HG02840 (cell line): ENCODE measurements around the gene DNM3.

Experiments
- ATAC-seq: cut with Tn5 transposase; IDR thresholded peaks from one replicate; pipeline ENCODE4 v1.9.1; 2021; ENCODE audit warnings: mild to moderate bottlenecking, moderate library complexity, moderate number of reproducible peaks; ENCODE audit not compliant: unreplicated experiment, low FRiP score

The DNM3 gene

GRCh38 chr1:172148707-172149106, 307.4 kb downstream of the DNM3 start:
- ATAC-seq, result no peak

- no peak for ATAC-seq
These were observed 308.0 kb downstream of the DNM3 start for GRCh38 chr1:172149346-172149745.

- ATAC-seq, result peak; percentile 77
These were observed 313.3 kb downstream of the DNM3 start for GRCh38 chr1:172154551-172154950.

GRCh38 chr1:172155766-172156165, 314.5 kb downstream of the DNM3 start:
- ATAC-seq, result no peak

- no peak for ATAC-seq
These were observed 320.9 kb downstream of the DNM3 start for GRCh38 chr1:172162236-172162635.

- ATAC-seq, result no peak
These were observed 322.4 kb downstream of the DNM3 start for GRCh38 chr1:172163498-172164215.

GRCh38 chr1:172165403-172165802, 324.1 kb downstream of the DNM3 start:
- ATAC-seq, result no peak

- no peak for ATAC-seq
These were observed 326.7 kb downstream of the DNM3 start for GRCh38 chr1:172167796-172168596.

- ATAC-seq, result no peak
These were observed 327.2 kb downstream of the DNM3 start for GRCh38 chr1:172168597-172168872.

- no peak for ATAC-seq
These were observed 328.5 kb downstream of the DNM3 start for GRCh38 chr1:172169836-172170235.

- no peak for ATAC-seq
These were observed 331.1 kb downstream of the DNM3 start for GRCh38 chr1:172172352-172172831.

- ATAC-seq, result no peak
These were observed 334.9 kb downstream of the DNM3 start for GRCh38 chr1:172176206-172176605.

GRCh38 chr1:172177849-172178248, 336.6 kb downstream of the DNM3 start:
- ATAC-seq, result no peak

- no peak for ATAC-seq
These were observed 337.6 kb downstream of the DNM3 start for GRCh38 chr1:172178886-172179285.

GRCh38 chr1:172179918-172180317, 338.6 kb downstream of the DNM3 start:
- ATAC-seq, result no peak

- no peak for ATAC-seq
These were observed 339.4 kb downstream of the DNM3 start for GRCh38 chr1:172180501-172181285.

GRCh38 chr1:172184506-172185191, 343.4 kb downstream of the DNM3 start:
- no peak for ATAC-seq

- no peak for ATAC-seq
These were observed 343.9 kb downstream of the DNM3 start for GRCh38 chr1:172185211-172185610.

GRCh38 chr1:172185996-172186395, 344.7 kb downstream of the DNM3 start:
- ATAC-seq, result no peak

- no peak for ATAC-seq
These were observed 360.3 kb downstream of the DNM3 start for GRCh38 chr1:172201572-172201971.
